Kidney epithelial cell (primary cell): Measurements from ENCODE around the gene PIM3. TPM values are rescaled to one million over a fixed set of nuclear protein-coding genes. Genes with fewer than 3 reads are reported as not detected.

Source experiments
- DNase-seq: peaks from one replicate; pipeline ENCODE4 v3.0.0-alpha.2; 2010; ENCODE audit warnings: low read depth
- H3K27me3 ChIP-seq: 2 replicates; pipeline ENCODE4 v1.6.0; 2011; ENCODE audit warnings: low read length; ENCODE audit not compliant: control insufficient read depth, insufficient read depth
- H3K36me3 ChIP-seq: 2 replicates; pipeline ENCODE4 v1.5.1; 2011; ENCODE audit warnings: low read length; ENCODE audit not compliant: control insufficient read depth, insufficient read depth
- H3K4me3 ChIP-seq: 2 replicates; pipeline ENCODE4 v1.5.1; 2011; ENCODE audit warnings: low read depth, mild to moderate bottlenecking, control low read depth, low read length
- CTCF ChIP-seq: IDR thresholded peaks from 2 replicates; pipeline ENCODE4 v1.5.1; 2011; ENCODE audit warnings: mild to moderate bottlenecking, moderate library complexity, low read length, control low read depth, inconsistent platforms; ENCODE audit not compliant: insufficient read depth, poor library complexity, severe bottlenecking
- total RNA-seq: library from RNA; depleted of rRNA; stranded (reverse); fragments of >200 nt; gene quantifications from 2 replicates; pipeline ENCODE4 v1.2.3, GENCODE V29; 2015

The PIM3 gene
- total RNA-seq, 1 donor from 2014 or later, result 66.9 TPM

GRCh38 chr22:49993649-49994360 lies 33.2 kb downstream of the PIM3 start:
- Histone ChIP-seq H3K27me3 (no peaks in the 10 kb centered on the region), H3K4me3 (no peak overlapping the region), H3K36me3 (no peaks in the 10 kb centered on the region)
- no peak for DNase-seq
- no peak for TF ChIP-seq CTCF

GRCh38 chr22:49994361-49995040 lies 33.9 kb downstream of the PIM3 start:
- no peak for TF ChIP-seq CTCF
- Histone ChIP-seq H3K36me3 (no peaks in the 10 kb centered on the region), H3K27me3 (peaks cover 4% of the 10 kb centered on the region), H3K4me3 (no peak overlapping the region)
- DNase-seq, result no peak

DNA sequence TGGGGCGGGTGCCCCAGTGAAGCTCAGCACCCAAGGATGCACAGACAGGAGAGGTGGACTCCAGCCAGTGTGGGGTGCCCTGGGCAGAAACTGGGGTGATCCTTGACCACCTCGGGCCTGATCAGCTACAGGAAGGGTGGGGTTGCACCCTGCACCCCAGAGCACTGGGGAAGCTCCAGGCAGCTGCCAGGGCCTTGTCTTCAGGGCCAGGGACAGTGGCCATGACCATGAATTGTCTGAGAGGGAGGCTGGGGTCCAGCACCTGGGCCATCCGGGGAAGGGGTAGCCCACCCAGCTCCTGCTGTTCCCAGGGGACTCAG lies 34.4 kb downstream of the PIM3 start:
- H3K36me3 ChIP-seq, result no peaks in the 10 kb centered on the region
- TF ChIP-seq CTCF, result no peak
- no peak for DNase-seq
- no peak overlapping the region for H3K4me3 ChIP-seq
- peaks cover 8% of the 10 kb centered on the region for H3K27me3 ChIP-seq

DNA sequence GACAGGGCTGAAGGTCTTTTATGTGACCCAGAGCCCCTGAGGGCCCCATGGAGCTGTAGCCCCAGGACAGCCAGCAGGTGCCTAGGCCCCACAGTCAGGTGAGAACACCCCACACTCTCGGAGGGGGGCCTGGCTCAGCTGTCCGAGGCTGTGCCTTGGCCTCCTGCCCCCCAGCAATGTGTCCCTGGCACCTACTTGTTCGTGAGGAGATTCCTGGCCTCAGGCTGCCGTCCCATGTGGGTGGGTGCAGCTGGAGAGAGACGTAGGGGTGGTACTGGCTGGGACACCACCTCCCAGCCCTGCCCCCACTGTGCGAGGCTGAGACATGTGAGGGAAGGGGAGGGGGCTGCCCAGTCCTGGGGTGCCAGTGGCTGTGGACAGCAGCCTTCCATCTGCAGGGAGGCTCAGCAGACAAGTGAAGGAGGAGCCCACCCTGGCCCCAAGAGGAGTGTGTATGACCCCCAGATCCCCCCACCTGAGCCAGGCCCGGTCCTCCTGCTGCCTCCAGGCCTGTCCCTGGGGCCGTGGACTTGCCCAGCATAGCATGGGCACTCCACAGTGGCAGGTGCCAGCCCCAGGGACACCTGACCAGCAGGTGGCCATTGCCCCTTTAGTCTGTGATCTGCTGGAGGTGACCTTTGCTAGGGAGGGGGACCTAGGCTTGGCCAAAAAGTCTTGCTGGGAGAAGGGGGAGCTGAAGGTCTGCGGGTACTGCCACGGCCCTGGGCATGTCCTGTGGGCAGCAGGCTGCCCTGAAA lies 35.0 kb downstream of the PIM3 start:
- DNase-seq, result no peak
- Histone ChIP-seq H3K4me3 (no peak overlapping the region), H3K36me3 (no peaks in the 10 kb centered on the region), H3K27me3 (peaks cover 13% of the 10 kb centered on the region)
- TF ChIP-seq CTCF, result no peak

DNA sequence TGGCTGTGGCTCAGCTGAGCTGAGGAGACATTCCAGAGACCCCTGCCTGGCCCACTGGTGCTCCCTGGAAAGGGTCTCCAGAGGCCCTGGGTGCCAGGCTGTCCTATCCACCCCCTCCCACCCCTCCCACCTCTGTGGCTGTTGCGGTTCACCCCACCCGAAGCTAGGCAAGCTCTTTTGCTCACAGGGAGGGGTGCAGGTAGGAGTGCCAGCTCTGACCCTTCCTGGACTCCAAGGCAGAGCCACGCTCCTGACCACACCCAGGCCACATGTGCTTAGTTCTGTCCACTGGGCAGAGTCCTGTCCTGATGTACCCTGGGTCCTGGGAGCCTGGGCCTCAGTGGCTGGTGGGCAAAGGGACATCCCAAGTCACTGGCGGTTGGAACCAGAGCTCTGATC lies 35.5 kb downstream of the PIM3 start:
- no peak for TF ChIP-seq CTCF
- no peak overlapping the region for H3K4me3 ChIP-seq
- peaks cover 17% of the 10 kb centered on the region for H3K27me3 ChIP-seq
- no peaks in the 10 kb centered on the region for H3K36me3 ChIP-seq
- no peak for DNase-seq
